Skin of body (tissue), 2 donors: Measurements from ENCODE around the gene FLNB. TPM values are rescaled to one million over a fixed set of nuclear protein-coding genes. Genes with fewer than 3 reads are reported as not detected.
"Not testable (repeated sequence)": the region's sequence is repeated elsewhere in the genome, so short reads cannot be mapped to it uniquely, and the experiment has no call there.

ENCODE experiments used
- DNase-seq: peaks from one replicate; lab custom pipeline; 2025; lab: John Stamatoyannopoulos, UW
- total RNA-seq: library from RNA; depleted of rRNA; stranded (reverse); fragments of >200 nt; gene quantifications from one replicate; pipeline ENCODE4 v1.2.3, GENCODE V29; 2014

The FLNB gene
- total RNA-seq, 1 donor from 2014 or later, result 136 TPM

GRCh38 chr3:58201451-58201850, 193.2 kb downstream of the FLNB start:
- DNase-seq, result not testable (repeated sequence)

DNA sequence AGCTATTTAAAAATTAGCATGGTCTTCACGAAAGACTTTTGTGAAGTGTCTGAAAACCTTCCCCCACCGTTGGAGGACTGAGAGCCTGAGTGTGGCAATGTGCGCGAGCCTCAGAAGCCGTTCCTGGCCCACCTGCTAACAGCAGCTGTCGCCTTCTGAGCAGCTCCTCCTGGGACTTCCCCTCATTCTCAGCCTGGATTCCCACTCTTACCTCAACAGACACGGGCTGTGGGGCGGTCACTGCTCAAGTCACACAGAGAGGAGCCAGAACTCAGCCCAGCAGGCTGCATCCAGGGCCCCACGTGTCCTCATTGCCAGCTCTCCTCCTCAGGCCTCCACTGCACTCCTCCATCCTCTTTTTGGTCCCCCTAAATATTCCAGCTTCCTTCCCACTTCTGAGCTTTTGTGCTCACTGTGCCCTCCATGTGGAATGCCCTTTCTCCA, 194.7 kb downstream of the FLNB start:
- no peak for DNase-seq

GRCh38 chr3:58203541-58203940, 195.3 kb downstream of the FLNB start:
- no peak for DNase-seq

- no peak for DNase-seq
Observed at GRCh38 chr3:58204720-58205119, 196.5 kb downstream of the FLNB start.

DNA sequence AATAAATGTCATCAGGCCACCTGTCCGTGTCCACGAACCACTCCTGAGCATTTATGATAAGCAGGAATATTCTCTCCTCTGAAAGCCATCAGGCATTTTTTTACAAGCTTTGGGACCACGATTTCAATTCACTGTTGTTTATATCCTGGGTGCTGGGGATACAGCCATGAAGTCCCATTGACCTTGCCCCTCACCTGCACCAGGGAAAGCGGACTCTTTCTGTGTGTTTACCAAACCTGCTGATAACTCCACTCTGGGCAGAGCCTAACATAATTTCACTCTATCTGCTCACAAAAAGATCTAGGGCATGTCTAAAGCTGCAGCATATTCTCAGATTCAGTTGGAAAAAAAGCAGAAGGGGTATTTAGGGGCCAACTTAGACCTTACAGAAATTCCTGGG, 197.8 kb downstream of the FLNB start:
- DNase-seq, result no peak

- DNase-seq, result no peak
Observed at GRCh38 chr3:58206406-58207011, 198.3 kb downstream of the FLNB start.

DNA sequence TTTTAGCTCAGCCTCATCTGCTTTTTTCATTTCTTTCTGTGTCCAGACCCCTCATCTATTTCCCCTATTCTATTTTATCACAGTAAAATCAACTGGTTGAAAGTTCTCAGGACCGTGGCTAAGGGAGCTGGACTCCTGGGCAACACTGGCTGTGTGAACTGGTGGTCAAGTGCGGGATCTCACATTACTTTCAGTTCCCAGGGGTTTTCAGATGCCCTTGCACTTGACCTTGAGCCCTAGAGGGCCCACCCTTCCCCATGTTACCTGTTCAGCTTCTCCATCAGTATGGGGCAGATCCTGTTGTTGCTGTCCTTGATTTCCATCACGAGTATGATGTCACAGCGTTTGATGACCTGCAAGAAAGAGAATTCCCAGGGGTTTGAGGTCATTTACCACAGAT, 199.7 kb downstream of the FLNB start:
- no peak for DNase-seq

DNA sequence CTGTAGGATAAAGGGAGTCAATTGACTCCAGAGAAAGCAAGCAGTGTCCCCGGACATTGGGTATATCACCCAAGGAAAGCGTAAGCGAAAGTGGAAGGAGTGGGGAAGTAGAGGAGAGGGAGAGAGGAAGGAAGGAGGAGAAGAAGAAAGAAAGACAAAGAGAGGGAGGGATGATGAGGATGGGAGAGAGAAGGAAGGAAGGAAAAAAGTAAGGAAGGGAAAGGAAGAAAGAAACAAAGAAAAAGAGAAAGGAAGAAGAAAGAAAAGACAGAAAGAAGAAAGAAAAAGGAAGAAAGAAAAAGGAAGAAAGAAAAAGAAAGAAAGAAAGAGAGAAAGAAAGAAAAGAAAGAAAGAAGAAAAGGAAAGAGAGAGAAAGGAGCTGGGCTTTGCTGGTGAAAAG, 201.7 kb downstream of the FLNB start:
- no peak for DNase-seq

- no peak for DNase-seq
Observed at GRCh38 chr3:58210761-58211460, 202.7 kb downstream of the FLNB start, which contains the start of gene DNASE1L3. Gene DNASE1L3, minus strand, starts transcription at chr3:58210972. Its CDS starts 66 bp downstream, at chr3:58210906.

DNA sequence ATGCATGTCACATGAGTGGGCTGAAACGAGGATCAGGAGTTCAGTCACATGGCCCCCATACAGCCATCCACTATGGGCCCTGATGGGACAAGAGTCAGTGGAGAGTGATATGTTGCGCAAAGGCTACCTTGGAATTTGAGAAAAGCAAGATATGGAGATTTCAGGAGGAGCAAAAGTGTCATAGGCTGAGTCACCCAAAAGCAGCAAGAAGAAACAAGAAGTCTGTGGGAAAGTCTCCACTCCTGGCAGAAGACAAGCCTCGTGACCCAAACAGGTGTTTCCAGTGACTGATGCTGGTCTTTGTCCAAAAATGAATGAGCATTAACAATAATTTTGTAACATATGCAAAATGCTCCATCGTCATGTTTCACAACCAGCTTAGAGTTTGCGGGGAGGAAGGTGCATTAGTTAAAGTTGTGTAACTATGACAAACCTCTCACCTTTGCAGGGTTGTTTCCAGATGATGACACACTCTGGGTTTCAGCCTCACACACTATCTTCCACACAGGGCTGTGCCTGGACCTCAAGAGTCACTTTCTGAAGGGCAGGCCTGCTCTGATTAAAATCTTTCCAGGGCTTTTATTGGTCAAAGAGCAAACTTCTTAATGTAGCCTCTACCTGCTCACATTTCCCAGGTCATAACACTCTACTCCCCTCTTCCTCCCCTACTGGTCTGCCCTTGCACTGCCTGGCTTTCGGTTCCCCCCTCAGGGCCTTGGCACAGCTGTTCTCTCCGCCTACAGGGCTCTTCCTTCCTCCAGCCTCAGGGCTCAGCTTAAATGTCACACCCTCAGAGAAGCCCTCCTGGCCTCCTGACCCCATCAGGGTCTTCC, 206.5 kb downstream of the FLNB start:
- no peak for DNase-seq

GRCh38 chr3:58215317-58216025, 207.2 kb downstream of the FLNB start:
- DNase-seq, result no peak

GRCh38 chr3:58216496-58217195, 208.4 kb downstream of the FLNB start:
- DNase-seq, result no peak

GRCh38 chr3:58217209-58217811, 209.1 kb downstream of the FLNB start:
- no peak for DNase-seq

- no peak for DNase-seq
Observed at GRCh38 chr3:58218904-58219303, 210.7 kb downstream of the FLNB start.

Other genes with a start within 250 kb of the FLNB start
- gene DNASE1L3, start 202.6 kb downstream of the FLNB start, total RNA-seq, result 4.1 TPM
- 11.7 TPM for gene ABHD6, start 229.4 kb downstream of the FLNB start, total RNA-seq